Peyer's patch (tissue), 4 donors: ENCODE data around the gene TMEM43. TPM values are rescaled to one million over a fixed set of nuclear protein-coding genes. Genes with fewer than 3 reads are reported as not detected.

ENCODE experiments used
- DNase-seq, 3 donors: peaks; one replicate each; pipeline ENCODE4 v3.0.0-alpha.2; 2017 to 2019
- H3K27ac ChIP-seq, 4 donors: fragments of 200-600 bp; sonication (generic); one replicate each; pipeline ENCODE4 v1.5.1; 2016 to 2019
- H3K27me3 ChIP-seq, 2 donors: fragments of 200-600 bp; sonication (generic); one replicate each; pipeline ENCODE4 v1.5.1; 2019
- H3K36me3 ChIP-seq, 3 donors: fragments of 200-600 bp; sonication (generic); one replicate each; pipeline ENCODE4 v1.5.1; 2016 to 2019
- H3K4me1 ChIP-seq, 4 donors: fragments of 200-600 bp; sonication (generic); one replicate each; pipeline ENCODE4 v1.5.1; 2016 to 2019
- H3K4me3 ChIP-seq, 4 donors: fragments of 200-600 bp; sonication (generic); 1 replicate in 3 of 4; 2 replicates in 1 of 4; pipeline ENCODE4 v1.5.1; 2016 to 2019; ENCODE audit warnings: mild to moderate bottlenecking in 1 of 4
- H3K9me3 ChIP-seq, 4 donors: fragments of 200-600 bp; sonication (generic); one replicate each; pipeline ENCODE4 v1.5.1; 2016 to 2019; ENCODE audit warnings: mild to moderate bottlenecking in 1 of 4
- POLR2A ChIP-seq, 2 donors: fragments of 450-650 bp; IDR thresholded peaks; one replicate each; pipeline ENCODE4 v1.5.1; 2017; ENCODE audit warnings: antibody characterized with exemption in 2 of 2, mild to moderate bottlenecking in 2 of 2, moderate library complexity in 2 of 2
- total RNA-seq, 4 donors: library from RNA; depleted of rRNA; stranded (reverse); fragments of >200 nt; gene quantifications; one replicate each; pipeline ENCODE4 v1.1.0, GENCODE V29; 2016
- TF ChIP-seq, protein P1 (sequence below), 6 experiments: fragments of 450-650 bp in 4 of 6; fragments of 200-600 bp in 2 of 6; sonication (generic) in 1 of 6; IDR thresholded peaks; one replicate each; pipeline ENCODE4 v1.5.1; 2017 to 2019; ENCODE audit warnings: antibody characterized with exemption in 6 of 6, mild to moderate bottlenecking in 3 of 6, moderate library complexity in 1 of 6

The TMEM43 gene
- total RNA-seq, 4 donors from 2014 or later = 26.6 to 56.5 (median 40.3) TPM

DNA sequence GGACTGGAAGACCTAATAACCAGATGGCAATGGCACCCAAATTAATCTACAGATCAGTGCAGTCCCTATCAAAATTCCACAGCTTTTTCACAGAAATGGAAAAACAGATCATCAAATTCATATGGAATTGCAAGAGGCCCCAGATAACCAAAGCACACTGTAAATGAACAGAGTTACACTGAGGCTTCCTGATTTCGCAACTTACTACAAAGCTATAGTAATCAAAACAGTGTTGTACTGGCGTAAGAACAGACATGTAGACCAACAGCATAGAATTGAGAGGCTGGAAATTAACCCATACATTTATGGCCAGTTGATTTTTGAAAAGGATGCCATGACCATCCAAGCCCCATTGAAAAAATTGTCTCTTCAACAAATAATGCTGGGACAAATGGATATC is 37.3 kb downstream of the TMEM43 start:
- DNase-seq = no peak
- H3K27ac ChIP-seq = no peak overlapping the region
- no peaks in the 10 kb centered on the region for H3K27me3 ChIP-seq
- no peak for TF ChIP-seq POLR2A (IDR thresholded peaks at IDR 0.05)
- TF ChIP-seq, protein P1, sequence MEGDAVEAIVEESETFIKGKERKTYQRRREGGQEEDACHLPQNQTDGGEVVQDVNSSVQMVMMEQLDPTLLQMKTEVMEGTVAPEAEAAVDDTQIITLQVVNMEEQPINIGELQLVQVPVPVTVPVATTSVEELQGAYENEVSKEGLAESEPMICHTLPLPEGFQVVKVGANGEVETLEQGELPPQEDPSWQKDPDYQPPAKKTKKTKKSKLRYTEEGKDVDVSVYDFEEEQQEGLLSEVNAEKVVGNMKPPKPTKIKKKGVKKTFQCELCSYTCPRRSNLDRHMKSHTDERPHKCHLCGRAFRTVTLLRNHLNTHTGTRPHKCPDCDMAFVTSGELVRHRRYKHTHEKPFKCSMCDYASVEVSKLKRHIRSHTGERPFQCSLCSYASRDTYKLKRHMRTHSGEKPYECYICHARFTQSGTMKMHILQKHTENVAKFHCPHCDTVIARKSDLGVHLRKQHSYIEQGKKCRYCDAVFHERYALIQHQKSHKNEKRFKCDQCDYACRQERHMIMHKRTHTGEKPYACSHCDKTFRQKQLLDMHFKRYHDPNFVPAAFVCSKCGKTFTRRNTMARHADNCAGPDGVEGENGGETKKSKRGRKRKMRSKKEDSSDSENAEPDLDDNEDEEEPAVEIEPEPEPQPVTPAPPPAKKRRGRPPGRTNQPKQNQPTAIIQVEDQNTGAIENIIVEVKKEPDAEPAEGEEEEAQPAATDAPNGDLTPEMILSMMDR (IDR thresholded peaks at IDR 0.05) = no peak
- H3K4me3 ChIP-seq = no peak overlapping the region
- H3K4me1 ChIP-seq = no peaks in the 10 kb centered on the region
- H3K9me3 ChIP-seq = peaks cover 0 to 6% (median 0%) of the 10 kb centered on the region in 4 donors
- H3K36me3 ChIP-seq = peaks cover 0 to 100% (median 0%) of the 10 kb centered on the region in 3 donors

DNA sequence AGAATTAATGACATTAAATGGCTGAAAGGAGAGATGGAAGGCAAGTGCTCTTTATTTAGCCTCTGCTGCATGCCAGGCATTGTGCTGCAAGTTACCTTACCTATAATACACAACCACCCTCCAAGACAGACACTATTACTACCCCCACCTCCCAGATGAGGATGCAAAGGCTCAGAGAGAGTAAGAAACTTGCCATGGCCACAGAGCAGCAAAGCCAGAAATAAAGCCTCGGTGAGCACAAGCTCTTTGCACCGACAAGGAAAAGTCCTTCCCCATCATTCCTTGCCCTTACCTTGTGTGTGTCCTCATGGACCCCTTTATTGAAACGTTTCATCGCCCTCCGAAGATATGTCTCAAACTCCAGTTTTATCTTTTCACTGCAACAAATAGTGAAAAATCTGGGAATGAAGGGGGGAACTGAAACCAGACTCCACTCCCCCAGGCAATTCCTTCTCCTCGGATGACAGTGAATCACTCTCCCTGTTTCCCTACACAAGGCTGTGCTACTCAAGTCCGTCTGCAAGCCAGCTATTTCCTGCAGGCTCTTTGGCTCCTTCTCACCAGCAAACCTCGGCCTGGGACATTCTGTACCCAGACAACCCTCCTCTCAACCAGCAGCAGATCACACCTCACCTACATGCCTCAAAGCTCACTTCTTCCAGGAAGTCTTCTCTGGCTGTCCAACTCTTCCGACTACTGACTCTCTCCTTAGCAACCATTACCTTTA is 42.2 kb downstream of the TMEM43 start:
- no peak for DNase-seq
- Histone ChIP-seq H3K9me3 (peaks cover 0 to 5% (median 0%) of the 10 kb centered on the region in 4 donors), H3K4me1 (no peaks in the 10 kb centered on the region), H3K4me3 (no peak overlapping the region), H3K27ac (no peak overlapping the region), H3K27me3 (no peaks in the 10 kb centered on the region), H3K36me3 (peaks cover 0 to 100% (median 0%) of the 10 kb centered on the region in 3 donors)
- TF ChIP-seq, protein P1 (IDR thresholded peaks at IDR 0.05) = no peak
- no peak for TF ChIP-seq POLR2A (IDR thresholded peaks at IDR 0.05)

DNA sequence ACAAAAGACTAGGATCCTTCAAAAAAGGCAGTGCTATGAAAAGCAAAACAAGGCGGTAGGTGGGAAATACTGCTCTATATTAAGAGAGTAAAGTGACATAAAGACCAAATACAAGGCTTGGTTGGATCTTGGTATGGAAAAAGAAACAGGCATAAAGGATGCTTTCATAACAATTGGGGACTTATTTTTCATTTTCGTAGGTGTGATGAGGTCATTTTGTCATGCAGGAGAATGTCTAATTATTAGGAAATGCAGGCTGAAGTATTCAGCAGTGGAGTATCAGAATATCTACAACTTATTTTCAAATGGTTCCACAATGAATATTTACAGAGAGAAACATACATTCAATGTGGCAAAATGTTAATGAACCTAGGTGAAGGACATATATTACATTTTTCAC is 44.6 kb downstream of the TMEM43 start:
- Histone ChIP-seq H3K4me3 (no peak overlapping the region), H3K4me1 (no peaks in the 10 kb centered on the region), H3K36me3 (peaks cover 0 to 85% (median 0%) of the 10 kb centered on the region in 3 donors), H3K27me3 (no peaks in the 10 kb centered on the region), H3K27ac (no peak overlapping the region), H3K9me3 (no peaks in the 10 kb centered on the region)
- TF ChIP-seq, protein P1 (IDR thresholded peaks at IDR 0.05) = no peak
- no peak for TF ChIP-seq POLR2A (IDR thresholded peaks at IDR 0.05)
- no peak for DNase-seq

DNA sequence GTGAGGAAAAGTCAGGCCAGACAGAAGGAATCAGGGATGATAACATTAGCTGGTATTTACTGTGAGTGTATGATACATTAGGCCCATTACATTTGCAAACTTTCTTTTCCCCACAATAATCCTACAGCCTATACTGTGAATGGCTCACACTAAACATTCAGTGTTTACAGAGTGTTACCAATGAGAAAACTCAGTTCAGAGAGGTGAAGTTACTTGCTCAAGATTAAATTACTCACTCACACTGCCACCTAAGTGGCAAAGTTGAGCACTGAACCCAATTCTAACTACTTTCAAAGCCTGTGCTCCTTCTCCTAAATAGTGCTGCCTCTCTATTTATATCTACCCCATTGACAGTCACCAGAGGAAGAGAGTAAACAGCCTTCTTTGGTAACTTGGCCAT is 45.0 kb downstream of the TMEM43 start:
- Histone ChIP-seq H3K27me3 (no peaks in the 10 kb centered on the region), H3K4me1 (peaks cover 0 to 2% (median under 1%) of the 10 kb centered on the region in 4 donors), H3K4me3 (no peak overlapping the region), H3K36me3 (peaks cover 0 to 80% (median 0%) of the 10 kb centered on the region in 3 donors), H3K27ac (no peak overlapping the region), H3K9me3 (no peaks in the 10 kb centered on the region)
- TF ChIP-seq POLR2A (IDR thresholded peaks at IDR 0.05) = no peak
- TF ChIP-seq, protein P1 (IDR thresholded peaks at IDR 0.05) = no peak
- DNase-seq = no peak

DNA sequence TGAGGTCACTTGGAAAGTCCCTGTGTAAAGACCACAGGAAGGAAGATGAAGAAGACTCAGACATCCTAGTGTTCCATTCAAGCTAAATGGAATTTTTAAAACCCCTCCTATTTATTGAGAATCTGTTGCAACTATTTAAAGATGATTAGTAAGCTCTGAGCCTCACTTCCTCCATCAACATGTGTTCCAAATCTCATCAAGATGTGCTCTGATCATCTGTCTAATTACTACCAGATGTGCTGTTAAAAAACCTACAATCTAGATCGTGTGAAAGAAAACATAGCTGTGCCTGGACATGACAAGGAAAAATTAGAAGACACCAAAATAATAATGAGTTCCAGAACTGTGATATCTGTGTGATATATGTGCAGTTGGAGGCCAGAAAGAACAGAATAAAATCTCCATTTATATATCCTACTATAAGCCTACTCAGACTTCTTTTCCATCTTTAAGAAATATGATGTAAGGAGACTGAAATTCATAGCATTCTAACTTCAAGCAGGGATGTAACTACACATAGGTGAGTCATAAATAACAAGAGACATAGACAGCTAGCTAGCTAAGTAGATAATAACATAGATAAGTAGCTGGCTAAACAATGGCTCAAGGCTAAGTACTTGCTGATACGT is 45.8 kb downstream of the TMEM43 start:
- no peak overlapping the region for H3K4me3 ChIP-seq
- no peaks in the 10 kb centered on the region for H3K9me3 ChIP-seq
- no peaks in the 10 kb centered on the region for H3K27me3 ChIP-seq
- no peak for DNase-seq
- peaks cover 0 to 73% (median 0%) of the 10 kb centered on the region in 3 donors for H3K36me3 ChIP-seq
- H3K4me1 ChIP-seq = peaks cover 0 to 9% (median 4%) of the 10 kb centered on the region in 4 donors
- H3K27ac ChIP-seq = no peak overlapping the region
- no peak for TF ChIP-seq POLR2A (IDR thresholded peaks at IDR 0.05)
- TF ChIP-seq, protein P1 (IDR thresholded peaks at IDR 0.05) = no peak
